Measurements from ENCODE around the gene CCDC127.

DNA sequence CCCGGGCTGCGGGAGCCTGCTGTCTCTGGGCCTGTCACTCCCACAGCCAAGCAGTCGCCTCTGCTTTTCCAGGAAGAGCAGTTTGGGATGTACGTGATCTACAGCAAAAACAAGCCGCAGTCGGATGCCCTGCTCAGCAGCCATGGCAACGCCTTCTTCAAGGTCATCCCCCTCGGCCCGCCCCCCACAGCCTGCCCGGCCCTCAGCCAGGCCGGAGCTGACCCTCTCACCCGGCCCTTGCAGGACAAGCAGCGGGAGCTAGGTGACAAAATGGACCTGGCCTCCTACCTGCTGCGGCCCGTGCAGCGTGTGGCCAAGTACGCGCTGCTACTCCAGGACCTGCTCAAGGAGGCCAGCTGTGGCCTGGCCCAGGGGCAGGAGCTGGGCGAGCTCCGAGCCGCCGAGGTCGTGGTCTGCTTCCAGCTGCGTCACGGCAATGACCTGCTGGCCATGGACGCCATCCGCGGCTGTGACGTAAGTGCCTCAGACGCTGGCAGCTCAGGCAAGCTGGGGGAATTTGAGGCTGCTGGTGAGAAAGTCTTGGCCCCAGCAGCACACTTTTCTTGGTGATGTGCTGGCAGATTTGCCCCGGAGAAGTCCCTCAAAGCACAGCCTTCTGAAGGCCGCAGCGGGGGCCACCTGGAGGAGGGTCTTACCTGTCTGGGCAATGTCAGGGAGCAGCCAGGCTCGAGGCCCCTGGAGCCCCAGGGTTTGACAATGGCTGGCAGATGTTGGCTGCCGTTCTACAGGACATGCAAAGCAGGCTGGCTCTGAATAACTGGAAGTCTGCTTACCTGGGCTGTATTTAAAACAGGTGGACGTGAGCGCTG is 46.8 kb downstream of the CCDC127 start:
- TF ChIP-seq ZNF274 (IDR thresholded peaks at IDR 0.05; ENCODE audit: low read depth, low read length) = no peak
- no peak for TF ChIP-seq YY1 (IDR thresholded peaks at IDR 0.05; ENCODE audit: insufficient read depth, insufficient read length)
